C4-2B (cell line): ENCODE data around the gene AUTS2.

Experiments
- H3K27ac ChIP-seq: fragments of 450-650 bp; 2 replicates; pipeline ENCODE4 v1.5.1; 2017
- ZFX ChIP-seq: fragments of 450-650 bp; IDR thresholded peaks from 2 replicates; pipeline ENCODE4 v1.6.1; 2017
- TF ChIP-seq, protein P1 (sequence below): fragments of 450-650 bp; conservative IDR thresholded peaks from 2 replicates; pipeline ENCODE4 v1.5.1; 2017; ENCODE audit warnings: mild to moderate bottlenecking

AUTS2 gene

DNA sequence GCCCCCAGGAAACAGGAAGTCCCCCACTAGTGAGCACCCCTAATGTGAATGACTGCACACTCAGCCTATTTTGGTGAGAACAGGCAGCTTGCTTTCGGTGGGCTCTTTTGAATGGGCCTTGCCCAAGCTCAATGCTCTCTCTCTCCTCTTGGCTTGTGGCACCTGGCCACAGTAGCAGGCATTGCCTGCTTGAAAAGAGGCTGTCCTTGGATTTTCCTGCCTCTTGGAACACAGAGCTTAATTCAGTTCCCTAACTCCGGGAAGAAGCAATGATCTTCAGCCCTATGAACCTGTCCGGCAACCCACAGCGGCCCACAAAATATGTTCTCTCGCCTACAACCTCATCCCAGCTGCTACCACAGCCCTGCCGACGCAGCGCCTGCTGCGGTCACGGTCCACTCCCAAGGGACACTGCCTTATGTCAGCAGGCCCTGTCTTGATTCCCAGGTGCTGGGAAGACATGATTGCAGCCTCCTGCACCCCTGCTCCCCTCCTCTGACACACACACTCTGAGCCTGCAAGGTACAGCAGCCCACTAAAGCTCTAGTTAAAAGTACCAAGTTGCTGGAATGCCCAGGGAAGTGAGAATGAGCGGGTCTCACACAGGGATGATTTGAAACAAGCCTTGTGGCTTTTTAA, 818.2 kb downstream of the AUTS2 start:
- H3K27ac ChIP-seq: no peak overlapping the region

DNA sequence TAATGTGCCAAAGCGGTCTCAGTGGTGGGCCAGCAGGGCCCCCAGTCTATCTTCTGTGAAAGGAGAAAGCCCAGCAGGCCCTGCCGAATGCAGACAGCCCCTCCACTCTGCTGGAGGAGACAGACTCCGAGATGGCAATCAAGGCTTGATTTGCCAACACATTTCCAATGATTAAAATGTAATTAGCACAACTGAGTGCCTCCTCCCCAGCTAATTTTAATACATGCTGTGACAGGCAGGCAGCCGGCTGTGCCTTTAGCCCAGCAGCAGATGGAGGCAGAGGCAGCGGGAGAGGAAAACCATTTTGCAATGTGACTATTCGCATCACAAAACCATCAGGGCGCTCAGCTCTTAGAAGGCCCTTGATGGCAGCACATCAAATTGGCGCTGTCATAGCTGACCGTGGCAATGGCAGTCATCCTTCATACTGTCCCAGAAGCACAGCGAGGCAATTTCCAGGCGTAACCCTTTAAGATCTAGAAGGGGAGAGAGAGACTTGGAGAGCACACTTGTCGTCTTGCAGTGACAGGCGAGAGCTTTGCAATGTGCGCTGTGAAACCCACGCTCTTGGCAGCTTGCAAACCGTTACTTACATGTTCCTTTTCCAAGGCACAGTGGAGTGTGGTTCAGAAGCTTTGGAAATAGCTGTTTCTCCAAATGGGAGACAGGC, 818.8 kb downstream of the AUTS2 start:
- TF ChIP-seq ZFX: no peak
- TF ChIP-seq, protein P1, sequence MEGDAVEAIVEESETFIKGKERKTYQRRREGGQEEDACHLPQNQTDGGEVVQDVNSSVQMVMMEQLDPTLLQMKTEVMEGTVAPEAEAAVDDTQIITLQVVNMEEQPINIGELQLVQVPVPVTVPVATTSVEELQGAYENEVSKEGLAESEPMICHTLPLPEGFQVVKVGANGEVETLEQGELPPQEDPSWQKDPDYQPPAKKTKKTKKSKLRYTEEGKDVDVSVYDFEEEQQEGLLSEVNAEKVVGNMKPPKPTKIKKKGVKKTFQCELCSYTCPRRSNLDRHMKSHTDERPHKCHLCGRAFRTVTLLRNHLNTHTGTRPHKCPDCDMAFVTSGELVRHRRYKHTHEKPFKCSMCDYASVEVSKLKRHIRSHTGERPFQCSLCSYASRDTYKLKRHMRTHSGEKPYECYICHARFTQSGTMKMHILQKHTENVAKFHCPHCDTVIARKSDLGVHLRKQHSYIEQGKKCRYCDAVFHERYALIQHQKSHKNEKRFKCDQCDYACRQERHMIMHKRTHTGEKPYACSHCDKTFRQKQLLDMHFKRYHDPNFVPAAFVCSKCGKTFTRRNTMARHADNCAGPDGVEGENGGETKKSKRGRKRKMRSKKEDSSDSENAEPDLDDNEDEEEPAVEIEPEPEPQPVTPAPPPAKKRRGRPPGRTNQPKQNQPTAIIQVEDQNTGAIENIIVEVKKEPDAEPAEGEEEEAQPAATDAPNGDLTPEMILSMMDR: no peak
- H3K27ac ChIP-seq: no peak overlapping the region

More for the DNA sequence above, 818.2 kb downstream of the AUTS2 start:
- TF ChIP-seq, protein P1: no peak
- TF ChIP-seq ZFX: no peak

DNA sequence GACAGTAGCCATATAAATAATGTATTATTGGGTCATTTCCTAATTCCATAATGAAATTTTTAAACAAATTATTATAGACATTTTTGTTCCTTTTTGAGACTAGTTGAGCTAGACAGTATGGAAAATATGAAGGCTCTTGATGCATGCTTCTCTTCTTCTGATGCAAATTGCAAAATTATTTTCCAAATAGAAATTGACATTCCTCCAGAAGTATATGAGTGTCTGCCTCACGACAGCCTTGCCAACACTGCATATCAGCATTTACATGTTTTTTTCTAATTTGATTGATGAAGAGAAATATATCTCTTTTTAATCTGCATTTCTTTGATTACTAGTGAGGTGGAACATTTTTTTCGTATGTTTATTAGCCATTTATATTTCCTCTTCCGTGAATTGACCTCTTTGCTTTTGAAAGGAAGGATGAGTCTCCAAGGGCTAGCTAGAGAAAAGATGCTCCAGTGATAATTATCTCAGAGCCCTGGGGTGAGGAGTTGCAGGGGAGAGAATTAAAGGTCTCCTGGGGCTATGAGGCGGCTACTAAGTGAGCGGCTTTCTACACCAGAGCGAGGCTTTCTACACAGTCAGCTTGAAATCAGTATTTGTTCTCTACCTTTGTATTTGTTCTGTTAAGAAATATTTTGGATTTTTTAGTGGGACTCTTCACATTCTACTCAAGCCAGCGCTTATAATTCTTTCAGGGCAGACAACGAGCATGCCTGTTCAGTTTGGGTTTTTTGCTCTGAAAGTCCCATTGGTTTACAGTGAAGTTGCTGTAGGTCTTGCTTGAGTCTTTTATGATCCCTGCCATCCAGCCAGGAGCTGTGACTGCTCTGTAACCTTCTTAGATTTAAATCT, 821.5 kb downstream of the AUTS2 start:
- TF ChIP-seq, protein P1: no peak
- TF ChIP-seq ZFX: no peak
- no peak overlapping the region for H3K27ac ChIP-seq

DNA sequence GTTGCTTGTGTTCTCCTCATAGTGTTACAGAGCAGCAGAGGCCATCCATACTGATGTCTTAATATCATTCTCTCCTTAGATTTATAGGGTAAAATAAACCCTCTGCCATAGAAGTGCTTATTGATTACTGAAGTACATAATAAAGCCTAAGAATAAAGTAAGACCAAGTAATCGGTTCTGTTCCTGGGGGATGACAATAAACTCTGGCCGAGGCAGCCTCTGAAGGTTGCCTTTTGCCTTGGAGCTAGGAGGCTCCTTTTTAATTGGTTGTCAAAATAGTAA, 822.0 kb downstream of the AUTS2 start:
- no peak overlapping the region for H3K27ac ChIP-seq
- TF ChIP-seq, protein P1: no peak
- TF ChIP-seq ZFX: no peak

DNA sequence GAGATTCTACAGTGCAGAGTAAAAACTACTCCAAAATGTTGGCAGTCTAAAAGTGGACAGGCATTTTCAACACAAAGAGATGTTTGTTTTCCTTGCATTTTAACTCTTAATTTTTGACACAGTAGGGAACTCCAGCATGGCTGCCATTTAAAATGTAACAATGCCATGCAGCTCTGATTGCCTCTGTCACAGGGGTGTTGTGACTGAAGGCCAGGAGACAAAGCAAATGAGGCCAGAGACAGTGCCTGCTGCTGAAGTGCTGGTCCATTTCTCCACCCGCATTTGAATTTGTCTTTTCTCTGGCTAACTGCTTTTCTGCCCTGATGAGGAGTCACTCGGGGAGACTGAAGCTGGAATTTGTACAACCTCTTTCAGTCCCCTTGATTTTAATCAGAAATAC, 823.0 kb downstream of the AUTS2 start:
- no peak overlapping the region for H3K27ac ChIP-seq
- no peak for TF ChIP-seq ZFX
- TF ChIP-seq, protein P1: no peak

DNA sequence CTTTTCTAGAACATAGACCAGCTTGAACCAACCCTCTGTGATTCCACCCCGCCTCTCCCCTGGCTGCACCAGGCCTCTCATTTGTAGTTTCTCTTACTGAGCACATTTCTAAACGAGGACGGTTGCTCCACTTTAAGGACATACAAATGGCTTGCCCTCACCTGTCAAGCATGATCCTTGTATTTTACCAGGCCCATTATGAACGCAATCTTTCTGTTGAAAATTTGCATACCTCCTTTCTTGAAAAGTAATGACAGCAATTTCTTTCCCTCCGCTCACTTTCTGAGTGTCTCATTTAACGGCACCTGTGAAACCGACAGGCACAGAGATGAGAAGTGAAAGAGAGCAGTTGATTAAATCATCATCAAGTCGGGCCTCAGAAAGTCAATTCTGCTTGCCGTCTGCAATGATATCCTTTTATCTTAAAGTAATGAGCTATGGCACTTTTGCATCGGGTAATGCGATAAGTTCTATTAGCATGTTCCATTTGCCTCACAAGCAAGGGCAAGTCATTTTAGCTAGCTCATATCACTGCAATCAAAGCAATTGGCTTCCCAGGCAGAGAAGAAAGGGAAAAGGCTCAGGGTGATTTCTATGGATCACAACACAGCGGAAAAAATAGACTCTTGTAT, 828.1 kb downstream of the AUTS2 start:
- TF ChIP-seq, protein P1: no peak
- no peak for TF ChIP-seq ZFX
- no peak overlapping the region for H3K27ac ChIP-seq

DNA sequence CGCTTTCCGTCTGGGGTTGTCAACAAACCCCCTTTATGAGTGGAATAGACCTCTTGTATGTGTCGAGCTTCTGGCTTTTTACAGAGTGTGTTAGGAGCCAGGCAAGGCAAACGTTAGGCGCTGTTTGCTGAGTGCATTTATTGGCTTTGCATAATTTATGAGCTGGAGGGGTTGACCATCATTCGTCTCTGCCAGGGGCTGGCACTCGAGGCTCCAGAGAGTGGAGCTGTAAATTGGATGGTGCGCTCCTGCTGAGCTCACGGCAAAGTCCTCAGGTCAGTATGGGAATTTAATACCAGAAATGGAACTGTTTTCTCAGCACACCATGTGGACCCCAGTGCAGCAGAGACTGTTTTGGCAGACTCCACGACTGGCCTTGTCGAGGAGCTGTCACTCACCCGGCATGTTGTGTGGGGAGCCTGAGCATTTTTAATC, 834.3 kb downstream of the AUTS2 start:
- no peak overlapping the region for H3K27ac ChIP-seq
- no peak for TF ChIP-seq ZFX
- TF ChIP-seq, protein P1: no peak
